Vagina (tissue), 2 donors: ENCODE results near the gene ACYP1.

Experiments
- POLR2A ChIP-seq, 2 donors: fragments of 450-650 bp; IDR thresholded peaks; one replicate each; pipeline ENCODE4 v1.6.1; 2017; ENCODE audit warnings: antibody characterized with exemption in 2 of 2, mild to moderate bottlenecking in 2 of 2, moderate library complexity in 2 of 2
- POLR2AphosphoS5 ChIP-seq, 2 donors: sonication (generic); formaldehyde crosslinking; IDR thresholded peaks; one replicate each; pipeline ENCODE4 v1.9.0; 2017; ENCODE audit warnings: antibody characterized with exemption in 2 of 2, mild to moderate bottlenecking in 2 of 2, low read depth in 1 of 2; ENCODE audit not compliant: insufficient read depth in 1 of 2
- TF ChIP-seq, protein P1 (sequence below), 3 experiments: fragments of 450-650 bp in 2 of 3; fragments of 200-600 bp in 1 of 3; sonication (generic) in 1 of 3; IDR thresholded peaks; one replicate each; pipeline ENCODE4 v1.5.1; 2017 to 2019; ENCODE audit warnings: antibody characterized with exemption in 3 of 3, mild to moderate bottlenecking in 2 of 3, moderate library complexity in 2 of 3

DNA sequence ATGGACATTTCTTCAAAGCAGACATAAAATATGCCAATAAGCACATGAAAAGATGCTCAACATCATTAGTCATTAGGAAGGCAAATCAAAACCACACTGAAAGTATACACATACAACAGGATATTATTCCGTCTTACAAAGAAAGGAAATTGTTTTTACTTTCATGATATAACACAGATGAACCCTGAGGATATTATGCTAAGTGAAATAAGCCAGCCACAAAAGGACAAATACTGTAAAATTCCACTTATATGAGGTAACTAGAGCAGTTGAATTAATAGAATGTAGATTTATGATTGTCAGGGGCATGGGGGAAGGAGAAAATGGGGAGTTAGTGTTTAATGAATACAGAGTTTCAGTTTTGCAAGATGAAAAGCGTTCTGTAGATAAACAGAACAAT, 4.2 kb downstream of the ACYP1 start:
- TF ChIP-seq POLR2AphosphoS5 (IDR thresholded peaks at IDR 0.05; ENCODE audit: insufficient read depth in 1 of 2, low read depth in 1 of 2) (no peak), POLR2A (IDR thresholded peaks at IDR 0.05) (no peak)
- TF ChIP-seq, protein P1, sequence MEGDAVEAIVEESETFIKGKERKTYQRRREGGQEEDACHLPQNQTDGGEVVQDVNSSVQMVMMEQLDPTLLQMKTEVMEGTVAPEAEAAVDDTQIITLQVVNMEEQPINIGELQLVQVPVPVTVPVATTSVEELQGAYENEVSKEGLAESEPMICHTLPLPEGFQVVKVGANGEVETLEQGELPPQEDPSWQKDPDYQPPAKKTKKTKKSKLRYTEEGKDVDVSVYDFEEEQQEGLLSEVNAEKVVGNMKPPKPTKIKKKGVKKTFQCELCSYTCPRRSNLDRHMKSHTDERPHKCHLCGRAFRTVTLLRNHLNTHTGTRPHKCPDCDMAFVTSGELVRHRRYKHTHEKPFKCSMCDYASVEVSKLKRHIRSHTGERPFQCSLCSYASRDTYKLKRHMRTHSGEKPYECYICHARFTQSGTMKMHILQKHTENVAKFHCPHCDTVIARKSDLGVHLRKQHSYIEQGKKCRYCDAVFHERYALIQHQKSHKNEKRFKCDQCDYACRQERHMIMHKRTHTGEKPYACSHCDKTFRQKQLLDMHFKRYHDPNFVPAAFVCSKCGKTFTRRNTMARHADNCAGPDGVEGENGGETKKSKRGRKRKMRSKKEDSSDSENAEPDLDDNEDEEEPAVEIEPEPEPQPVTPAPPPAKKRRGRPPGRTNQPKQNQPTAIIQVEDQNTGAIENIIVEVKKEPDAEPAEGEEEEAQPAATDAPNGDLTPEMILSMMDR (IDR thresholded peaks at IDR 0.05), result no peak
